ENCODE data around the gene AKAP1. TPM values are rescaled to one million over a fixed set of nuclear protein-coding genes. Genes with fewer than 3 reads are reported as not detected.
A peak's percentile ranks its signal among the peaks of the same experiment; 100 is the strongest.

The AKAP1 gene
- total and polyA plus RNA-seq, 2 of the 8 experiments (the other 6 are each of a cell fraction or from before 2014, with no cell fraction given): 120 to 156 TPM

DNA sequence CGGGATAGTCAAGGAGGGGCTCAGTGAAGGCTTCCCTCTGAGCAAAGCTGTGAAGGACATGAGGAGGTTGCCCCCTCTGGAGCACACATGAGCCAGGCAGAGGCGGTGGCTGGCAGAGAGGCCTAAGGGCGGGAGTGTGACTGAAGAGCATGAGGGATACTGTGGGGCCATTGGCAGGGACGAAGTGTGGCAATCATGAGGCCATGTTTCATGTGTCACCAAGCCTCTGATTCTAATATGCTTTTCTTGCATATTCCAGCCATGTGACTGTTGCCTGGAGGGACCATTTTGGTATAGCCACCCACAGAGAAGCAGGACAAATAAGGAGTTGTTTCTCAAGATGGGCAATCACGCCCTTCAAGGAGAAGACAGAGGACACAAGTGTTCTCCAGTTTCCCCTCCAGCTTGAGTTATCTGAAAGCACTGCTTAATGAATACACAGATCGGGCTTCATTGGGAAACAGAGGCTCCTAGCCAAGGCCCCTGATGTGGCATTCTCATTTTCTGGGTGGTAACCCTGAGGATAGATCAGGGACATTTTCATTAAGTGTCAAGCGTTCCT, 68.0 kb downstream of the AKAP1 start:
- Histone ChIP-seq H3K79me2 (ENCODE audit: control insufficient read depth in 1 of 2, insufficient read depth in 2 of 2, low read length in 2 of 2) (no peaks in the 10 kb centered on the region), H2AFZ (ENCODE audit: low read length) (no peak overlapping the region), H3K9ac (replicated peaks in 1 of 4; ENCODE audit: extremely low read depth in 1 of 4, low read depth in 3 of 4, low read length in 3 of 4) (no peak overlapping the region), H2BK15ac (ENCODE audit: low read length) (no peak overlapping the region), H2BK12ac (ENCODE audit: low read depth, low read length) (no peak overlapping the region), H3K27ac (ENCODE audit: low read depth, low read length) (no peak overlapping the region), H2BK20ac (ENCODE audit: low read length) (no peak overlapping the region), H3K36me3 (ENCODE audit: control insufficient read depth in 2 of 4, insufficient read depth in 4 of 4, low read length in 3 of 4) (no peaks in the 10 kb centered on the region), H3K18ac (ENCODE audit: extremely low read depth, low read length) (no peak overlapping the region), H2BK120ac (replicated peaks; ENCODE audit: low read depth, low read length) (no peak overlapping the region), H3K4me3 (ENCODE audit: extremely low read depth in 1 of 4, insufficient read depth in 2 of 4, low read depth in 3 of 4, low read length in 4 of 4) (no peak overlapping the region), H3K4me2 (ENCODE audit: insufficient read depth in 1 of 2, low read depth in 2 of 2, low read length in 2 of 2) (no peak overlapping the region), H3K23ac (ENCODE audit: insufficient read length) (no peak overlapping the region), H3K4ac (replicated peaks; ENCODE audit: insufficient read length, low read depth, low read length) (no peak overlapping the region), H3K27me3 (replicated peaks in 1 of 4; ENCODE audit: control insufficient read depth in 3 of 4, extremely low read depth in 1 of 4, insufficient read depth in 3 of 4, low read length in 3 of 4) (no peaks in the 10 kb centered on the region), H4K5ac (ENCODE audit: insufficient read length, low read depth, low read length) (no peak overlapping the region), H4K91ac (replicated peaks; ENCODE audit: insufficient read length, low read length) (no peak overlapping the region), H3K79me1 (ENCODE audit: low read depth, low read length) (no peaks in the 10 kb centered on the region), H4K20me1 (replicated peaks in 1 of 2; ENCODE audit: control insufficient read depth in 1 of 2, insufficient read depth in 2 of 2, low read length in 2 of 2) (no peaks in the 10 kb centered on the region), H3K14ac (ENCODE audit: insufficient read length) (no peak overlapping the region), H3K23me2 (ENCODE audit: low read depth, low read length) (no peaks in the 10 kb centered on the region), H2AK5ac (ENCODE audit: low read depth, low read length) (no peak overlapping the region), H4K8ac (ENCODE audit: extremely low read depth, insufficient read depth, low read length) (no peak overlapping the region), H2BK5ac (ENCODE audit: low read depth, low read length) (no peak overlapping the region), H3K4me1 (replicated peaks in 1 of 4; ENCODE audit: control insufficient read depth in 3 of 4, insufficient read depth in 4 of 4, low read length in 3 of 4) (no peaks in the 10 kb centered on the region), H3K56ac (replicated peaks; ENCODE audit: insufficient read length, low read depth, low read length) (no peak overlapping the region), H3K9me3 (ENCODE audit: insufficient read depth in 2 of 2, low read depth in 1 of 2, low read length in 1 of 2) (peaks cover 0 to 4% of the 10 kb centered on the region in 2 experiments; a peak in 1 of 4 replicates)
- DNase-seq (ENCODE audit: low read depth in 1 of 2, low spot score in 2 of 2): no peak
- CTCF ChIA-PET (ENCODE audit: partially characterized antibody): interaction anchor here (0.8 to 1.8 kb wide), 6 partner anchors 9 to 616 kb away, joined by 3 to 6 read pairs (median 4); no protein-coding TSS in a partner anchor
- POLR2A ChIA-PET (ENCODE audit: partially characterized antibody): no interaction called here
- WGBS, 2 experiments (ENCODE audit: extremely low coverage in 1 of 2, insufficient coverage in 1 of 2, insufficient read length in 1 of 2, insufficient replicate concordance in 2 of 2, low coverage in 1 of 2, low lambda C conversion rate in 2 of 2, missing lambda C conversion rate in 1 of 2): 83% methylated on average over 7 of the region's 7 CpGs; no CpG with 5 or more reads in 1 of the 2 experiments
- TF ChIP-seq GTF2F1 (IDR thresholded peaks at IDR 0.05; ENCODE audit: borderline replicate concordance, low read depth, low read length) (no peak), POU5F1 (IDR thresholded peaks at IDR 0.05; ENCODE audit: low read depth, low read length) (no peak), CHD2 (IDR thresholded peaks at IDR 0.05; ENCODE audit: low read length) (no peak)
- TF ChIP-seq, protein P1, sequence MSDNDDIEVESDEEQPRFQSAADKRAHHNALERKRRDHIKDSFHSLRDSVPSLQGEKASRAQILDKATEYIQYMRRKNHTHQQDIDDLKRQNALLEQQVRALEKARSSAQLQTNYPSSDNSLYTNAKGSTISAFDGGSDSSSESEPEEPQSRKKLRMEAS (IDR thresholded peaks at IDR 0.05): peak; percentile 49
- TF ChIP-seq, protein P2, sequence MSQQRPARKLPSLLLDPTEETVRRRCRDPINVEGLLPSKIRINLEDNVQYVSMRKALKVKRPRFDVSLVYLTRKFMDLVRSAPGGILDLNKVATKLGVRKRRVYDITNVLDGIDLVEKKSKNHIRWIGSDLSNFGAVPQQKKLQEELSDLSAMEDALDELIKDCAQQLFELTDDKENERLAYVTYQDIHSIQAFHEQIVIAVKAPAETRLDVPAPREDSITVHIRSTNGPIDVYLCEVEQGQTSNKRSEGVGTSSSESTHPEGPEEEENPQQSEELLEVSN (IDR thresholded peaks at IDR 0.05): peak; percentile 76
- FAIRE-seq: no peak

Measured in H1 (cell line).